GM12878 (cell line): ENCODE results near the gene ATP1A1.

ENCODE experiments used
- CHD2 ChIP-seq: IDR thresholded peaks from 2 replicates; pipeline ENCODE4 v1.6.1; 2011; ENCODE audit warnings: low read depth, low read length, improper control_type of control experiment, borderline replicate concordance
- CREM ChIP-seq: IDR thresholded peaks from 2 replicates; pipeline ENCODE4 v1.6.1; 2014; ENCODE audit warnings: antibody characterized with exemption, low read depth
- HDAC6 ChIP-seq: fragments of 200-600 bp; sonication (generic); IDR thresholded peaks from one replicate; pipeline ENCODE4 v1.8.0; 2017; ENCODE audit warnings: antibody characterized with exemption; ENCODE audit not compliant: unreplicated experiment
- MYC ChIP-seq: IDR thresholded peaks from 2 replicates; pipeline ENCODE4 v1.6.1; 2011; ENCODE audit warnings: mild to moderate bottlenecking, low read length, moderate library complexity, inconsistent platforms; ENCODE audit not compliant: insufficient read depth, insufficient replicate concordance, insufficient read length, severe bottlenecking
- POLR2A ChIP-seq: IDR thresholded peaks from 2 replicates; pipeline ENCODE4 v1.6.1; 2011; ENCODE audit warnings: low read depth, mild to moderate bottlenecking, low read length
- POLR2AphosphoS5 ChIP-seq: IDR thresholded peaks from 2 replicates; pipeline ENCODE4 v1.6.1; 2011; ENCODE audit warnings: mild to moderate bottlenecking, low read length, inconsistent platforms
- SMC3 ChIP-seq: IDR thresholded peaks from 2 replicates; pipeline ENCODE4 v1.6.1; 2011; ENCODE audit warnings: low read length, improper control_type of control experiment, borderline replicate concordance
- ZNF274 ChIP-seq: IDR thresholded peaks from one replicate; pipeline ENCODE4 v1.8.0; 2011; ENCODE audit not compliant: insufficient read length, insufficient read depth
- TF ChIP-seq, protein P1 (sequence below), 3 experiments: IDR thresholded peaks in 2 of 3; conservative IDR thresholded peaks in 1 of 3; 2 replicates each; pipeline ENCODE4 v1.5.1; 2011; ENCODE audit warnings: low read depth in 3 of 3, low read length in 3 of 3, mild to moderate bottlenecking in 3 of 3, control low read depth in 2 of 3, moderate library complexity in 2 of 3, inconsistent platforms in 1 of 3, mixed read lengths in 1 of 3; ENCODE audit not compliant: control insufficient read depth in 2 of 3, insufficient read depth in 1 of 3; ENCODE audit errors: extremely low read depth in 1 of 3
- TF ChIP-seq, protein P2 (sequence below): IDR thresholded peaks from 2 replicates; pipeline ENCODE4 v1.6.1; 2011; ENCODE audit warnings: low read depth, low read length, improper control_type of control experiment, borderline replicate concordance

DNA sequence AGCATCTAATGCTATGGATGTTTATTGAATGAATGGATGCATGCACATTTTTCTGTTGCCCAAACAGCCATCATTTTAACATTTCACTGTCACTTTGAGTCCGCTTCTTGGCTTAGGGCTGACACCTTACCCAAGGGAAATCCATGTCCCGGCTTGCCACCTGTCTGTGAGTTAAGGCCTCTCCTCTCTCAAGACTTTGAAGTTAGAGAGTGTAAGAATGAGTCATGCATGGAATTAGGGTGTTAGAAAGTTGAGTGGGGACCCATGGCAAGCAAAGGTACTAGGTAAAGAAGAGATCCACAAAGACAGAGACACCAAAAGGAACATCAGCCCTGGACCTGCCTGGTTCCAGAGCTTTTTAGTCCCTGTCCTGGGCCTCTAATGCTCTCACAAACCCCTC lies 35.1 kb downstream of the ATP1A1 start:
- TF ChIP-seq ZNF274 (no peak), MYC (no peak), CHD2 (no peak), POLR2AphosphoS5 (no peak), CREM (no peak), HDAC6 (no peak), POLR2A (no peak), SMC3 (no peak)
- TF ChIP-seq, protein P1, sequence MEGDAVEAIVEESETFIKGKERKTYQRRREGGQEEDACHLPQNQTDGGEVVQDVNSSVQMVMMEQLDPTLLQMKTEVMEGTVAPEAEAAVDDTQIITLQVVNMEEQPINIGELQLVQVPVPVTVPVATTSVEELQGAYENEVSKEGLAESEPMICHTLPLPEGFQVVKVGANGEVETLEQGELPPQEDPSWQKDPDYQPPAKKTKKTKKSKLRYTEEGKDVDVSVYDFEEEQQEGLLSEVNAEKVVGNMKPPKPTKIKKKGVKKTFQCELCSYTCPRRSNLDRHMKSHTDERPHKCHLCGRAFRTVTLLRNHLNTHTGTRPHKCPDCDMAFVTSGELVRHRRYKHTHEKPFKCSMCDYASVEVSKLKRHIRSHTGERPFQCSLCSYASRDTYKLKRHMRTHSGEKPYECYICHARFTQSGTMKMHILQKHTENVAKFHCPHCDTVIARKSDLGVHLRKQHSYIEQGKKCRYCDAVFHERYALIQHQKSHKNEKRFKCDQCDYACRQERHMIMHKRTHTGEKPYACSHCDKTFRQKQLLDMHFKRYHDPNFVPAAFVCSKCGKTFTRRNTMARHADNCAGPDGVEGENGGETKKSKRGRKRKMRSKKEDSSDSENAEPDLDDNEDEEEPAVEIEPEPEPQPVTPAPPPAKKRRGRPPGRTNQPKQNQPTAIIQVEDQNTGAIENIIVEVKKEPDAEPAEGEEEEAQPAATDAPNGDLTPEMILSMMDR (IDR thresholded peaks at IDR 0.05 in 2 of 3, conservative IDR thresholded peaks at IDR 0.05 in 1 of 3; ENCODE audit: control insufficient read depth in 2 of 3, extremely low read depth in 1 of 3, insufficient read depth in 1 of 3, low read depth in 3 of 3, low read length in 3 of 3): no peak
- TF ChIP-seq, protein P2, sequence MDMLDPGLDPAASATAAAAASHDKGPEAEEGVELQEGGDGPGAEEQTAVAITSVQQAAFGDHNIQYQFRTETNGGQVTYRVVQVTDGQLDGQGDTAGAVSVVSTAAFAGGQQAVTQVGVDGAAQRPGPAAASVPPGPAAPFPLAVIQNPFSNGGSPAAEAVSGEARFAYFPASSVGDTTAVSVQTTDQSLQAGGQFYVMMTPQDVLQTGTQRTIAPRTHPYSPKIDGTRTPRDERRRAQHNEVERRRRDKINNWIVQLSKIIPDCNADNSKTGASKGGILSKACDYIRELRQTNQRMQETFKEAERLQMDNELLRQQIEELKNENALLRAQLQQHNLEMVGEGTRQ: no peak
